Fibroblast of pulmonary artery (primary cell): ENCODE results near the gene TTR.

Experiments
- DNase-seq: peaks from one replicate; pipeline ENCODE4 v3.0.0-alpha.2; 2010; ENCODE audit warnings: low read depth
- H3K4me3 ChIP-seq: replicated peaks from 2 replicates; pipeline ENCODE4 v1.5.1; 2011; ENCODE audit warnings: low read depth, mild to moderate bottlenecking, control low read depth, low read length, moderate library complexity
- CTCF ChIP-seq: IDR thresholded peaks from 2 replicates; pipeline ENCODE4 v1.5.1; 2011; ENCODE audit warnings: mild to moderate bottlenecking, control low read depth, low read length, inconsistent platforms; ENCODE audit errors: missing control alignments

Gene TTR

GRCh38 chr18:31586616-31587015 lies 5.1 kb upstream of the TTR start:
- no peak for TF ChIP-seq CTCF
- DNase-seq: no peak
- H3K4me3 ChIP-seq: no peak overlapping the region

- peak; percentile 16 for DNase-seq
- no peak for TF ChIP-seq CTCF
- H3K4me3 ChIP-seq: no peak overlapping the region
Measured at GRCh38 chr18:31587529-31587928, 4.1 kb upstream of the TTR start.

GRCh38 chr18:31590570-31590969 lies 1.1 kb upstream of the TTR start:
- no peak overlapping the region for H3K4me3 ChIP-seq
- no peak for TF ChIP-seq CTCF
- no peak for DNase-seq

GRCh38 chr18:31591113-31591512 lies 564 bp upstream of the TTR start:
- no peak for DNase-seq
- TF ChIP-seq CTCF: no peak
- H3K4me3 ChIP-seq: no peak overlapping the region

GRCh38 chr18:31592506-31593157 lies 955 bp downstream of the TTR start:
- DNase-seq: no peak
- no peak for TF ChIP-seq CTCF
- H3K4me3 ChIP-seq: no peak overlapping the region

GRCh38 chr18:31595121-31595771 lies 3.6 kb downstream of the TTR start:
- H3K4me3 ChIP-seq: no peak overlapping the region
- TF ChIP-seq CTCF: no peak
- no peak for DNase-seq
